Aortic smooth muscle cell (primary cell): ENCODE measurements around the gene TBC1D23. TPM values are rescaled to one million over a fixed set of nuclear protein-coding genes. Genes with fewer than 3 reads are reported as not detected.

Source experiments
- total RNA-seq: library from RNA; depleted of rRNA; stranded (reverse); fragments of >200 nt; gene quantifications from 2 replicates; pipeline ENCODE4 v1.2.3, GENCODE V29; 2014

Gene TBC1D23
- total RNA-seq, result 63.3 and 68.8 TPM in 2 replicates

GRCh38 chr3:100260685-100261484 lies at the start of gene TBC1D23:
TSS of gene TBC1D23 (plus strand) at chr3:100260992. CDS start at chr3:100261019, 27 bp downstream.

GRCh38 chr3:100334488-100335351 lies 73.9 kb downstream of the TBC1D23 start, which contains the start of gene NIT2:
TSS of gene NIT2 (plus strand) at chr3:100334757. CDS start at chr3:100334792, 35 bp downstream.

Other genes with a start within 250 kb of the TBC1D23 start
- 14.0 and 32.1 TPM in 2 replicates for gene FILIP1L, start 146.5 kb upstream of the TBC1D23 start, total RNA-seq
- gene NIT2, start 73.8 kb downstream of the TBC1D23 start, total RNA-seq, result 13.6 and 21.6 TPM in 2 replicates
- gene TOMM70, start 140.1 kb downstream of the TBC1D23 start, total RNA-seq, result 45.8 and 50.1 TPM in 2 replicates
- 5.0 and 7.3 TPM in 2 replicates for gene LNP1, start 140.5 kb downstream of the TBC1D23 start, total RNA-seq
- gene TMEM45A, start 231.6 kb downstream of the TBC1D23 start, total RNA-seq, result 27.1 and 33.6 TPM in 2 replicates